ENCODE measurements around the gene TSPYL1.

GRCh38 chr6:116292553-116292952, 12.8 kb upstream of the TSPYL1 start:
- TF ChIP-seq YY1 (IDR thresholded peaks at IDR 0.05; ENCODE audit: extremely low read depth, insufficient replicate concordance, low read depth, low read length) (no peak), EZH2phosphoT487 (IDR thresholded peaks at IDR 0.05; ENCODE audit: borderline replicate concordance) (no peak), POLR2A (IDR thresholded peaks at IDR 0.05; ENCODE audit: borderline replicate concordance, extremely low read depth, insufficient read depth, insufficient read length) (no peak), EZH2 (IDR thresholded peaks at IDR 0.05) (no peak), CTCF (IDR thresholded peaks at IDR 0.05 in 2 of 3, conservative IDR thresholded peaks at IDR 0.05 in 1 of 3; ENCODE audit: borderline replicate concordance in 1 of 3, insufficient read depth in 1 of 3, low read depth in 2 of 3, low read length in 2 of 3) (no peak), CEBPB (IDR thresholded peaks at IDR 0.05; ENCODE audit: low read depth) (no peak), JUND (IDR thresholded peaks at IDR 0.05) (no peak), SIN3A (IDR thresholded peaks at IDR 0.05; ENCODE audit: low read depth) (no peak), MAX (IDR thresholded peaks at IDR 0.05) (no peak), SRF (IDR thresholded peaks at IDR 0.05; ENCODE audit: low read depth) (no peak), POLR2AphosphoS5 (IDR thresholded peaks at IDR 0.05; ENCODE audit: low read depth, low read length) (no peak)
- TF ChIP-seq, protein P1, sequence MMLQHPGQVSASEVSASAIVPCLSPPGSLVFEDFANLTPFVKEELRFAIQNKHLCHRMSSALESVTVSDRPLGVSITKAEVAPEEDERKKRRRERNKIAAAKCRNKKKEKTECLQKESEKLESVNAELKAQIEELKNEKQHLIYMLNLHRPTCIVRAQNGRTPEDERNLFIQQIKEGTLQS (IDR thresholded peaks at IDR 0.05), result no peak
